ENCODE results near the gene KIF25.

- TF ChIP-seq CTCF (IDR thresholded peaks at IDR 0.05; ENCODE audit: insufficient read depth, low read length, poor library complexity, severe bottlenecking) (no peak), EZH2phosphoT487 (conservative IDR thresholded peaks at IDR 0.05; ENCODE audit: low read length) (no peak)
Observed at GRCh38 chr6:167977717-167978467, 19.6 kb upstream of the KIF25 start.

Measured in SU-DHL-6 (cell line).